Astrocyte (in vitro differentiated cells and primary cell): ENCODE measurements around the gene MUC13. TPM values are rescaled to one million over a fixed set of nuclear protein-coding genes. Genes with fewer than 3 reads are reported as not detected.

ENCODE experiments used
- DNase-seq: peaks from one replicate; pipeline ENCODE4 v3.0.0-alpha.2; 2010; ENCODE audit warnings: low read depth
- FAIRE-seq: peaks from 2 replicates; lab custom pipeline; 2011; peaks lifted over from hg19 to GRCh38; lab: Jason Lieb, UNC
- H2AFZ ChIP-seq: 2 replicates; pipeline ENCODE4 v1.6.0; 2012; ENCODE audit warnings: low read depth, low read length, inconsistent platforms
- H3K27ac ChIP-seq: 2 replicates; pipeline ENCODE4 v1.5.1; 2011; ENCODE audit warnings: low read depth, low read length, inconsistent platforms
- H3K27me3 ChIP-seq: 2 replicates; pipeline ENCODE4 v1.6.0; 2011; ENCODE audit warnings: low read length, inconsistent platforms; ENCODE audit not compliant: insufficient read depth
- H3K36me3 ChIP-seq: 2 replicates; pipeline ENCODE4 v1.5.1; 2011; ENCODE audit warnings: low read length, inconsistent platforms; ENCODE audit not compliant: insufficient read depth
- H3K4me1 ChIP-seq: 2 replicates; pipeline ENCODE4 v1.5.1; 2011; ENCODE audit warnings: low read length, inconsistent platforms; ENCODE audit not compliant: insufficient read depth
- H3K4me2 ChIP-seq: 2 replicates; pipeline ENCODE4 v1.6.0; 2012; ENCODE audit warnings: low read length, inconsistent platforms
- H3K4me3 ChIP-seq: 2 replicates; pipeline ENCODE4 v1.5.1; 2011; ENCODE audit warnings: low read depth, mild to moderate bottlenecking, low read length, inconsistent platforms; ENCODE audit not compliant: insufficient read depth
- H3K79me2 ChIP-seq: 2 replicates; pipeline ENCODE4 v1.6.0; 2012; ENCODE audit warnings: mild to moderate bottlenecking, low read length, inconsistent platforms; ENCODE audit not compliant: insufficient read depth
- H3K9ac ChIP-seq: 2 replicates; pipeline ENCODE4 v1.6.0; 2012; ENCODE audit warnings: mild to moderate bottlenecking, low read length, inconsistent platforms
- H3K9me3 ChIP-seq: 2 replicates; pipeline ENCODE4 v1.5.1; 2012; ENCODE audit warnings: low read depth, mild to moderate bottlenecking, low read length, inconsistent platforms; ENCODE audit not compliant: insufficient read depth
- H4K20me1 ChIP-seq: 2 replicates; pipeline ENCODE4 v1.6.0; 2012; ENCODE audit warnings: low read length, inconsistent platforms; ENCODE audit not compliant: insufficient read depth
- H3K27ac Mint-ChIP-seq: one replicate; pipeline ENCODE4 v1.8.0; 2021; ENCODE audit warnings: mild to moderate bottlenecking, mixed read lengths; ENCODE audit not compliant: unreplicated experiment
- H3K27me3 Mint-ChIP-seq: one replicate; pipeline ENCODE4 v1.8.0; 2021; ENCODE audit warnings: low read depth, mixed read lengths; ENCODE audit not compliant: unreplicated experiment
- H3K36me3 Mint-ChIP-seq: one replicate; pipeline ENCODE4 v1.8.0; 2021; ENCODE audit warnings: low read depth, mixed read lengths; ENCODE audit not compliant: unreplicated experiment
- H3K4me1 Mint-ChIP-seq: one replicate; pipeline ENCODE4 v1.8.0; 2021; ENCODE audit warnings: low read depth, mixed read lengths; ENCODE audit not compliant: unreplicated experiment
- H3K4me3 Mint-ChIP-seq: one replicate; pipeline ENCODE4 v1.8.0; 2021; ENCODE audit warnings: mild to moderate bottlenecking, moderate library complexity, mixed read lengths; ENCODE audit not compliant: unreplicated experiment
- H3K9me3 Mint-ChIP-seq: one replicate; pipeline ENCODE4 v1.8.0; 2021; ENCODE audit warnings: mild to moderate bottlenecking, mixed read lengths; ENCODE audit not compliant: unreplicated experiment
- EZH2 ChIP-seq: IDR thresholded peaks from 2 replicates; pipeline ENCODE4 v1.6.1; 2012; ENCODE audit warnings: mild to moderate bottlenecking, low read length, inconsistent platforms; ENCODE audit not compliant: insufficient read depth
- total RNA-seq: library from RNA; stranded (reverse); gene quantifications from 2 replicates; pipeline ENCODE4 v1.2.1, GENCODE V29; 2021
- TF ChIP-seq, protein P1 (sequence below): IDR thresholded peaks from 2 replicates; pipeline ENCODE4 v1.5.1; 2011; ENCODE audit warnings: low read depth, mild to moderate bottlenecking, inconsistent platforms, low read length, moderate library complexity; ENCODE audit not compliant: insufficient read depth

MUC13 gene
- total RNA-seq, 1 donor from 2014 or later = not detected

DNA sequence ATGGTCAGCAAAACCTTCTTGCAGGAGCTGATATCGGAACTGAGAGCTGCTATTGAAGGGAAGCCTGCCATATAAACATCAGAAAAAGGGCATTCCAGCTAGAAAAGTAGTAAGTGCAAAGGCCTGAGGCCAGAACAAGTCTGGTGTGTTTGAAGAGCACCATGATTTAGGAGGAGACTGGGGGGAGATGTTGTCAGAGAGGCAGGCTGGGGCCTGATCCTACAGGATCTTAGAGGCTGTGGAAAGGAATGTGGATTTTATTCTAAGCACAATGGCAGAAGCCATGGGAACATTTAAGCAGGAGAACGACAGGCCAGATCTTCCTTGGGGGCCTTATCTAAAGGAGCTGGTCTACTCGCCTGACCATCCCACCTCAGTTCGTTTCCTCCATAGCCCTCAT is 5.1 kb upstream of the MUC13 start:
- peaks cover 2% of the 10 kb centered on the region for H3K27me3 Mint-ChIP-seq
- Histone ChIP-seq H3K27me3 (no peaks in the 10 kb centered on the region), H3K79me2 (no peaks in the 10 kb centered on the region), H3K4me2 (no peak overlapping the region), H3K36me3 (no peaks in the 10 kb centered on the region), H3K9ac (no peak overlapping the region), H3K4me1 (no peaks in the 10 kb centered on the region), H4K20me1 (no peaks in the 10 kb centered on the region), H2AFZ (no peak overlapping the region), H3K27ac (no peak overlapping the region), H3K4me3 (no peak overlapping the region), H3K9me3 (no peaks in the 10 kb centered on the region)
- DNase-seq = no peak
- H3K4me3 Mint-ChIP-seq = no peak overlapping the region
- TF ChIP-seq, protein P1, sequence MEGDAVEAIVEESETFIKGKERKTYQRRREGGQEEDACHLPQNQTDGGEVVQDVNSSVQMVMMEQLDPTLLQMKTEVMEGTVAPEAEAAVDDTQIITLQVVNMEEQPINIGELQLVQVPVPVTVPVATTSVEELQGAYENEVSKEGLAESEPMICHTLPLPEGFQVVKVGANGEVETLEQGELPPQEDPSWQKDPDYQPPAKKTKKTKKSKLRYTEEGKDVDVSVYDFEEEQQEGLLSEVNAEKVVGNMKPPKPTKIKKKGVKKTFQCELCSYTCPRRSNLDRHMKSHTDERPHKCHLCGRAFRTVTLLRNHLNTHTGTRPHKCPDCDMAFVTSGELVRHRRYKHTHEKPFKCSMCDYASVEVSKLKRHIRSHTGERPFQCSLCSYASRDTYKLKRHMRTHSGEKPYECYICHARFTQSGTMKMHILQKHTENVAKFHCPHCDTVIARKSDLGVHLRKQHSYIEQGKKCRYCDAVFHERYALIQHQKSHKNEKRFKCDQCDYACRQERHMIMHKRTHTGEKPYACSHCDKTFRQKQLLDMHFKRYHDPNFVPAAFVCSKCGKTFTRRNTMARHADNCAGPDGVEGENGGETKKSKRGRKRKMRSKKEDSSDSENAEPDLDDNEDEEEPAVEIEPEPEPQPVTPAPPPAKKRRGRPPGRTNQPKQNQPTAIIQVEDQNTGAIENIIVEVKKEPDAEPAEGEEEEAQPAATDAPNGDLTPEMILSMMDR = no peak
- TF ChIP-seq EZH2 = no peak
- H3K4me1 Mint-ChIP-seq = no peaks in the 10 kb centered on the region
- no peaks in the 10 kb centered on the region for H3K36me3 Mint-ChIP-seq
- H3K27ac Mint-ChIP-seq = no peak overlapping the region
- FAIRE-seq = no peak
- peaks cover 2% of the 10 kb centered on the region for H3K9me3 Mint-ChIP-seq

DNA sequence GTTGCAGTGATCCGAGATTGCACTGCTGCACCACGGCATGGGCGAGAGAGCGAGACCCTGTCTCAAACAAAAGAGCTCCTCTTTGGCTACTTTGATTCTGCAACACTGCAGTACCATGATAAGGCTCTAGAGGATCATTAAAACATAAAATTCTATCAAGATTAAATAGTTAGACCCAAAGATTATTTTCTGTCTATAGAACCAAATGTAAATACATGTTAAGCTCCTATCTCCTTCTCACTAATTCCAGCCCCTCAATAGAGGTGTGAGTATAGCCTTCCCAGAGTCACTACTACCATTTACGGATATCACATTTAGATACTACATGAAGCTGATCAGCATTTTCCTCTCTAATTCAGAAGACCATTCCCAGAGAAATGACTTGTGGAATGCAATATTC is 4.3 kb upstream of the MUC13 start:
- H3K4me1 Mint-ChIP-seq = no peaks in the 10 kb centered on the region
- FAIRE-seq (no peak), DNase-seq (no peak)
- Histone ChIP-seq H4K20me1 (no peaks in the 10 kb centered on the region), H2AFZ (no peak overlapping the region), H3K4me3 (no peak overlapping the region), H3K79me2 (no peaks in the 10 kb centered on the region), H3K27me3 (no peaks in the 10 kb centered on the region), H3K36me3 (no peaks in the 10 kb centered on the region), H3K9me3 (no peaks in the 10 kb centered on the region), H3K4me2 (no peak overlapping the region), H3K9ac (no peak overlapping the region), H3K27ac (no peak overlapping the region), H3K4me1 (no peaks in the 10 kb centered on the region)
- H3K9me3 Mint-ChIP-seq = peaks cover 2% of the 10 kb centered on the region
- peaks cover 2% of the 10 kb centered on the region for H3K27me3 Mint-ChIP-seq
- H3K36me3 Mint-ChIP-seq = no peaks in the 10 kb centered on the region
- no peak overlapping the region for H3K4me3 Mint-ChIP-seq
- H3K27ac Mint-ChIP-seq = no peak overlapping the region
- TF ChIP-seq, protein P1 = no peak
- no peak for TF ChIP-seq EZH2

DNA sequence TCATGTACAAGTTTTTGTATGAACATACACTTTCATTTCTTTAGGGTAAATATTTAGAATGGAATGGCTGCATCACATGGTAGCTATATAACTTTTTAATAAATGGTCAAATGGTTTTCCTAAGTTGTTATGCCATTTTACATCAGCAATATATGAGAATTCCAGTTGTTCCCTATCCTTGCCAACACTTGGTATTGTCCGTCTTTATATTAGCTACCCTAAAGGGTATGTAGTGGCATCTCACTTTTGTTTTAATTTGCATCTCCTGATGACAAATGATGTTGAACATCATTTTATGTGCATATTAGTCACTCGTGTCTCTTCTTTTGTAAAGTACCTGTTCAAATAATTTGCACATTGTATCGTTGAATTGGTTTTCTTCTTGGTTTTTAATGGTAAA is 2.5 kb upstream of the MUC13 start:
- Mint-ChIP-seq H3K27me3 (peaks cover 9% of the 10 kb centered on the region), H3K9me3 (peaks cover 2% of the 10 kb centered on the region), H3K4me3 (no peak overlapping the region), H3K27ac (no peak overlapping the region), H3K36me3 (no peaks in the 10 kb centered on the region), H3K4me1 (no peaks in the 10 kb centered on the region)
- Histone ChIP-seq H4K20me1 (no peaks in the 10 kb centered on the region), H3K36me3 (no peaks in the 10 kb centered on the region), H3K4me3 (no peak overlapping the region), H3K27me3 (no peaks in the 10 kb centered on the region), H3K79me2 (no peaks in the 10 kb centered on the region), H3K9me3 (no peaks in the 10 kb centered on the region), H3K4me2 (no peak overlapping the region), H3K4me1 (no peaks in the 10 kb centered on the region), H3K27ac (no peak overlapping the region), H3K9ac (no peak overlapping the region), H2AFZ (no peak overlapping the region)
- TF ChIP-seq, protein P1 = no peak
- TF ChIP-seq EZH2 = no peak
- DNase-seq (no peak), FAIRE-seq (no peak)
